Stimulated activated CD4-positive, alpha-beta T cell treated with anti-CD3 and anti-CD28 coated beads, Interleukin-2, amount 100 ng/mL, for 4 hours (primary cell): ENCODE results near the gene BRD1.
"Not testable (repeated sequence)": the region's sequence is repeated elsewhere in the genome, so short reads cannot be mapped to it uniquely, and the experiment has no call there.

Experiments
- DNase-seq: peaks from one replicate; pipeline ENCODE4 v3.0.0-alpha.2; 2020; ENCODE audit warnings: low read depth

BRD1 gene

GRCh38 chr22:49853981-49854831 lies 26.5 kb upstream of the BRD1 start:
- DNase-seq: no peak

- DNase-seq: peak; percentile 96
These were observed 25.5 kb upstream of the BRD1 start, which contains the start of gene ZBED4 for GRCh38 chr22:49852898-49853894. ZBED4 (plus strand) TSS chr22:49853844; CDS start chr22:49883663, 29,819 bp downstream.

GRCh38 chr22:49852568-49852897 lies 24.9 kb upstream of the BRD1 start:
- not testable (repeated sequence) for DNase-seq

GRCh38 chr22:49850959-49851802 lies 23.5 kb upstream of the BRD1 start:
- DNase-seq: no peak

- DNase-seq: no peak
These were observed 22.6 kb upstream of the BRD1 start for GRCh38 chr22:49850021-49850911.

GRCh38 chr22:49849161-49850020 lies 21.7 kb upstream of the BRD1 start:
- DNase-seq: no peak

- DNase-seq: no peak
These were observed 21.1 kb upstream of the BRD1 start for GRCh38 chr22:49848690-49849160.

- DNase-seq: no peak
These were observed 20.3 kb upstream of the BRD1 start for GRCh38 chr22:49847751-49848689.

GRCh38 chr22:49845666-49846459 lies 18.2 kb upstream of the BRD1 start:
- DNase-seq: no peak

GRCh38 chr22:49845241-49845640 lies 17.6 kb upstream of the BRD1 start:
- no peak for DNase-seq

GRCh38 chr22:49838771-49839717 lies 11.4 kb upstream of the BRD1 start:
- peak; percentile 89 for DNase-seq

GRCh38 chr22:49833340-49834007 lies 5.8 kb upstream of the BRD1 start:
- DNase-seq: no peak

GRCh38 chr22:49829044-49829853 lies 1.6 kb upstream of the BRD1 start:
- no peak for DNase-seq

- no peak for DNase-seq
These were observed 909 bp upstream of the BRD1 start for GRCh38 chr22:49828599-49828965.

GRCh38 chr22:49827271-49827852 lies 311 bp downstream of the BRD1 start:
- no peak for DNase-seq
